Left lobe of liver (tissue), 1 donor: ENCODE measurements around the gene MELK. TPM values are rescaled to one million over a fixed set of nuclear protein-coding genes. Genes with fewer than 3 reads are reported as not detected.

ENCODE experiments used
- total RNA-seq: library from RNA; stranded (reverse); gene quantifications from one replicate; pipeline ENCODE4 v1.2.1, GENCODE V29; 2021
- donor health status: DM: no; HTN: yes; CAD: no.

The MELK gene
- total RNA-seq, 1 donor from 2014 or later, result 0.23 TPM

Other genes with a start within 250 kb of the MELK start
- gene RNF38, start 172.6 kb upstream of the MELK start, total RNA-seq, result 12.9 TPM